Measurements from ENCODE around the gene SPAG16.

- no peak for TF ChIP-seq CTCF (IDR thresholded peaks at IDR 0.05)
- TF ChIP-seq POLR2A (IDR thresholded peaks at IDR 0.05), result no peak
These were observed 1044.7 kb downstream of the SPAG16 start for GRCh38 chr2:214328941-214329340.
